B cell (primary cell): ENCODE data around the gene KRTAP5-10. TPM values are rescaled to one million over a fixed set of nuclear protein-coding genes. Genes with fewer than 3 reads are reported as not detected.
"Not testable (repeated sequence)": the region's sequence is repeated elsewhere in the genome, so short reads cannot be mapped to it uniquely, and the experiment has no call there.

ENCODE experiments used
- ATAC-seq: fragments of 200-7000 bp; cut with Tn5 transposase; one replicate; pipeline ENCODE4 v1.10.0; 2021; ENCODE audit warnings: low read depth, mild to moderate bottlenecking, moderate number of reproducible peaks, moderate library complexity
- CTCF ChIA-PET: fragments of 350-600 bp; sonication (Branson Sonifier 250); formaldehyde crosslinking; loops from one replicate; lab custom pipeline; 2021; ENCODE audit warnings: antibody characterized with exemption, inconsistent platforms; lab: Charles Lee
- POLR2A ChIA-PET: fragments of 350-600 bp; sonication (Branson Sonifier 250); formaldehyde crosslinking; loops from one replicate; lab custom pipeline; 2021; ENCODE audit warnings: antibody characterized with exemption; lab: Charles Lee
- DNase-seq: peaks from one replicate; pipeline ENCODE4 v3.0.0; 2013
- H2AFZ ChIP-seq: 2 replicates; pipeline ENCODE4 v1.6.1; 2012; ENCODE audit warnings: mild to moderate bottlenecking, low read depth, low read length; ENCODE audit not compliant: insufficient read depth, poor library complexity, severe bottlenecking
- H3K27ac ChIP-seq, 2 donors: 1 replicate in 1 of 2; 2 replicates in 1 of 2; pipeline ENCODE4 v1.5.1; 2012 to 2013; ENCODE audit warnings: low read length in 2 of 2, mild to moderate bottlenecking in 2 of 2, moderate library complexity in 1 of 2
- H3K27me3 ChIP-seq, 4 experiments: fragments of 200-600 bp in 1 of 4; sonication (generic) in 1 of 4; replicated peaks in 1 of 4; 1 replicate in 2 of 4; 2 replicates in 2 of 4; pipeline versions ENCODE4 v1.6.1 to v1.7.0; 2013 to 2016; ENCODE audit warnings: low read length in 3 of 4, mild to moderate bottlenecking in 2 of 4, mixed read lengths in 1 of 4, moderate library complexity in 1 of 4; ENCODE audit not compliant: insufficient read depth in 4 of 4, control insufficient read depth in 3 of 4; ENCODE audit errors: control extremely low read depth in 1 of 4
- H3K36me3 ChIP-seq, 2 experiments: replicated peaks in 1 of 2; 1 replicate in 1 of 2; 2 replicates in 1 of 2; pipeline versions ENCODE4 v1.6.1 to v1.7.1; 2013; ENCODE audit warnings: low read length in 1 of 2; ENCODE audit not compliant: insufficient read depth in 2 of 2, control insufficient read depth in 1 of 2; ENCODE audit errors: control extremely low read depth in 1 of 2, extremely low read depth in 1 of 2
- H3K4me1 ChIP-seq, 2 donors: fragments of 200-600 bp in 1 of 2; sonication (generic) in 1 of 2; 1 replicate in 1 of 2; 2 replicates in 1 of 2; pipeline versions ENCODE4 v1.5.1 to v1.6.1; 2013 to 2017; ENCODE audit warnings: low read length in 2 of 2; ENCODE audit not compliant: control insufficient read depth in 2 of 2, insufficient read depth in 2 of 2
- H3K4me2 ChIP-seq: replicated peaks from 2 replicates; pipeline ENCODE3; 2012; ENCODE audit warnings: mild to moderate bottlenecking, low read depth, low read length; ENCODE audit not compliant: poor library complexity, severe bottlenecking
- H3K4me3 ChIP-seq, 5 experiments: fragments of 200-600 bp in 1 of 5; sonication (generic) in 1 of 5; 1 replicate in 3 of 5; 2 replicates in 2 of 5; pipeline versions ENCODE4 v1.5.1 to v1.7.0; 2011 to 2016; ENCODE audit warnings: low read length in 4 of 5, mild to moderate bottlenecking in 4 of 5, low read depth in 2 of 5, control low read depth in 1 of 5, moderate library complexity in 1 of 5; ENCODE audit not compliant: insufficient read depth in 1 of 5; ENCODE audit errors: control extremely low read depth in 1 of 5, extremely low read depth in 1 of 5
- H3K79me2 ChIP-seq: fragments of 200-600 bp; sonication (generic); one replicate; pipeline ENCODE4 v1.6.0; 2016; ENCODE audit warnings: low read length; ENCODE audit not compliant: control insufficient read depth, insufficient read depth
- H3K9ac ChIP-seq: fragments of 200-600 bp; sonication (generic); 2 replicates; pipeline ENCODE4 v1.6.1; 2017; ENCODE audit warnings: mild to moderate bottlenecking, low read length, moderate library complexity
- H3K9me3 ChIP-seq, 3 donors: one replicate each; pipeline versions ENCODE4 v1.6.1 to v1.7.1; 2013; ENCODE audit warnings: low read length in 2 of 3; ENCODE audit not compliant: control insufficient read depth in 2 of 3, insufficient read depth in 1 of 3; ENCODE audit errors: control extremely low read depth in 1 of 3
- H4K20me1 ChIP-seq: 2 replicates; pipeline ENCODE4 v1.6.0; 2012; ENCODE audit warnings: mild to moderate bottlenecking, low read length; ENCODE audit not compliant: insufficient read depth, control insufficient read depth, poor library complexity, severe bottlenecking
- H3K27ac Mint-ChIP-seq: one replicate; pipeline ENCODE4 v1.8.0; 2021; ENCODE audit warnings: mixed read lengths
- H3K27me3 Mint-ChIP-seq: one replicate; pipeline ENCODE4 v1.8.0; 2021; ENCODE audit warnings: mixed read lengths
- H3K4me1 Mint-ChIP-seq: one replicate; pipeline ENCODE4 v1.8.0; 2021; ENCODE audit warnings: mixed read lengths
- H3K4me3 Mint-ChIP-seq: one replicate; pipeline ENCODE4 v1.8.0; 2021; ENCODE audit warnings: mixed read lengths
- H3K9me3 Mint-ChIP-seq: one replicate; pipeline ENCODE4 v1.8.0; 2022; ENCODE audit warnings: mixed read lengths; ENCODE audit not compliant: insufficient read depth
- CTCF ChIP-seq: fragments of 200-600 bp; IDR thresholded peaks from one replicate; pipeline ENCODE4 v1.8.0; 2022; ENCODE audit warnings: antibody characterized with exemption, mild to moderate bottlenecking
- WGBS: methylation state at CpG from one replicate; pipeline ENCODE4 v1.1.5; 2013; ENCODE audit warnings: missing lambda C conversion rate; ENCODE audit not compliant: insufficient coverage; 5-methylcytosine and 5-hydroxymethylcytosine counted together
- intact Hi-C: fragments of 100-400 bp; cut with micrococcal nuclease; formaldehyde crosslinking; loops from one replicate; pipeline ENCODE4 v1.10.0; 2022
- polyA plus RNA-seq: library from polyadenylated mRNA; depleted of rRNA; stranded (reverse); fragments of >200 nt; gene quantifications from 2 replicates; pipeline ENCODE4 v1.2.3, GENCODE V29; 2012
- total RNA-seq, 2 donors: library from RNA; stranded (reverse); fragments of 120-200 nt in 1 of 2; gene quantifications; 1 replicate in 1 of 2; 2 replicates in 1 of 2; pipeline versions ENCODE4 v1.2.3 to v1.2.4, GENCODE V29; 2013 to 2022

The KRTAP5-10 gene
- total and polyA plus RNA-seq, 2 donors (not counting 1 experiment from before 2014, with no cell fraction given), result not detected

- H3K9ac ChIP-seq, H3K36me3 ChIP-seq, ATAC-seq, H3K9me3 Mint-ChIP-seq, CTCF ChIA-PET, H4K20me1 ChIP-seq, H3K27ac Mint-ChIP-seq, H3K4me3 ChIP-seq, intact Hi-C loops, H3K4me1 Mint-ChIP-seq, H3K4me3 Mint-ChIP-seq, H3K4me1 ChIP-seq, H3K4me2 ChIP-seq, DNase-seq, H3K9me3 ChIP-seq, H3K79me2 ChIP-seq, POLR2A ChIA-PET, H3K27ac ChIP-seq, H2AFZ ChIP-seq: not testable (repeated sequence)
- peaks cover 34% of the 10 kb centered on the region for H3K27me3 Mint-ChIP-seq
- peaks cover 0 to 11% (median 0%) of the 10 kb centered on the region in 4 experiments for H3K27me3 ChIP-seq
- 85% methylated on average over 10 of the region's 11 CpGs for WGBS
These were observed 37.9 kb downstream of the KRTAP5-10 start for GRCh38 chr11:71603221-71603620.

DNA sequence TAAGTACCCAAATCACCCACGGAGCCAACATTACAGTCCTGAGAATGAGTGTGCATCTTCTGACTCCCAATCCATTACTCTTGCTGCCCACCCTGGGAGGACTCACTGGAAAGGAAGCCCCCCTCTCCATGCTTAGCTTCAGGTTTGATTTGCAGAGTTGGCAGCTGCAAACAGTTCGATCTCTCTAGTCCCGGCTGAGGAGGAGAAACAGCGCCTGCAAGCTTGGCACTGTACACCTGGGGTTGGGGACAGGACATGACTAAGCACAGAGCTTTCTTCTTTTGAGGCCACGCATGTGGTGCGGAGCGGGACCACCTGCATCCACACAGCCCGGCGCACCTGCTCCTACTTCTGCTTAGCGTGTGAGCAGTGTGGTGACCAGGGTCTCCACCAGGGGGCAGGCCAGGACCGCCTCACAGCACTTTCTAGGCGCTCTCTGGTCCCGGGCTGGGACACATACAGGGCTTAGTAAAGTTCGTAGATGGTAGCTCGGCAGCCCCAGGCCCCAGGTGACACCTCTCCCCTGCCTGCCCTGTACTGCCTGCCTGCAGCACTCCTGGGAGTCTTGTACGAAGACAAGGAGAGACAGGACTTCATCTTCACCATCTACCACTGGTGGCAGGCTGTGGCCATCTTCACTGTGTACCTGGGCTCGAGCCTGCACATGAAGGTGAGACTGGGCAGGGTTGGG, 39.6 kb downstream of the KRTAP5-10 start:
- H4K20me1 ChIP-seq, H3K27ac Mint-ChIP-seq, CTCF ChIA-PET, H3K79me2 ChIP-seq, H3K4me3 ChIP-seq, ATAC-seq, H3K27ac ChIP-seq, H3K4me1 Mint-ChIP-seq, H3K4me2 ChIP-seq, DNase-seq, H3K4me1 ChIP-seq, POLR2A ChIA-PET, H3K36me3 ChIP-seq, H3K9me3 Mint-ChIP-seq, H3K9ac ChIP-seq, H3K9me3 ChIP-seq, H2AFZ ChIP-seq, H3K4me3 Mint-ChIP-seq, intact Hi-C loops: not testable (repeated sequence)
- H3K27me3 ChIP-seq, result peaks cover 0 to 13% (median 0%) of the 10 kb centered on the region in 4 experiments
- WGBS, result 50% methylated on average over 2 of the region's 17 CpGs
- H3K27me3 Mint-ChIP-seq, result peaks cover 38% of the 10 kb centered on the region
- peak; percentile 42 for TF ChIP-seq CTCF

DNA sequence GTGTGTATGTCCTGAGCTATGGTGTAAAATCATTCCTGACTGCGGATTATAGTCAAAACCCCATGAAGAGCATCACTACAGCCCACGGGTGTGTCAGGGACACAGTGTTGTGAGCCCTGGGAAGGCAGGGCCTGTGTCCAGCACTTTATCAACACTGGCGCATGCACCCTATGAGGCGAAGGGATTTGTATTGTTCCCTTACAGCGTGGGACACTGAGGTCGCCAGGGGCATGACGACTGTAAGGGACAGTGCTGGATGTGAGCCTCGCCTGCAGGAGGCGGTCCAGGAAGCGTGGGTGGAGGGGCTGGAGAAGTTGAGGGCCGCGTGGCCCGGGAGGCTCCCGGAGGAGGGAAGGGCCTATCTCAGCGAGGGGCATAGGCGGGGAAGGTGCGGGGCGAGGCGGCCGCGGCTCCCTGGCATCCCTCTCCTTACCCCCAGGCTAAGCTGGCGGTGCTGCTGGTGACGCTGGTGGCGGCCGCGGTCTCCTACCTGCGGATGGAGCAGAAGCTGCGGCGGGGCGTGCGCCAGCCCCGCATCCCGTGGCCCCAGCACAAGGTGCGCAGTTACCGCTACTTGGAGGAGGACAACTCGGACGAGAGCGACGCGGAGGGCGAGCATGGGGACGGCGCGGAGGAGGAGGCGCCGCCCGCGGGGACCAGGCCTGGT, 41.6 kb downstream of the KRTAP5-10 start:
- H3K4me1 Mint-ChIP-seq, H4K20me1 ChIP-seq, H3K9ac ChIP-seq, H3K9me3 ChIP-seq, H3K27ac ChIP-seq, intact Hi-C loops, H3K4me3 ChIP-seq, ATAC-seq, H2AFZ ChIP-seq, H3K36me3 ChIP-seq, POLR2A ChIA-PET, H3K79me2 ChIP-seq, H3K4me1 ChIP-seq, CTCF ChIA-PET, H3K9me3 Mint-ChIP-seq, DNase-seq, H3K27ac Mint-ChIP-seq: not testable (repeated sequence)
- peak overlapping the region; percentile 67 for H3K4me3 Mint-ChIP-seq
- peaks cover 36% of the 10 kb centered on the region for H3K27me3 Mint-ChIP-seq
- Histone ChIP-seq H3K27me3 (peaks cover 0 to 13% (median 0%) of the 10 kb centered on the region in 4 experiments), H3K4me2 (peak overlapping the region; percentile 12)
- WGBS, result 18% methylated on average over 40 of the region's 48 CpGs
